Activated CD8-positive, alpha-beta T cell treated with anti-CD3 and anti-CD28 coated beads for 36 hours (primary cell): ENCODE data around the gene ST3GAL3. TPM values are rescaled to one million over a fixed set of nuclear protein-coding genes. Genes with fewer than 3 reads are reported as not detected.

Experiments
- ATAC-seq: fragments of 200-7000 bp; cut with Tn5 transposase; one replicate; pipeline ENCODE4 v1.10.0; 2021; ENCODE audit warnings: mild to moderate bottlenecking, moderate library complexity
- CTCF ChIA-PET: fragments of 350-600 bp; sonication (Branson Sonifier 250); formaldehyde crosslinking; loops from one replicate; lab custom pipeline; 2021; ENCODE audit warnings: antibody characterized with exemption; lab: Charles Lee
- POLR2A ChIA-PET: fragments of 350-600 bp; sonication (Branson Sonifier 250); formaldehyde crosslinking; loops from one replicate; lab custom pipeline; 2021; ENCODE audit warnings: antibody characterized with exemption; lab: Charles Lee
- DNase-seq: peaks from one replicate; pipeline ENCODE4 v3.0.0-alpha.2; 2020
- H3K27ac Mint-ChIP-seq: one replicate; pipeline ENCODE4 v1.8.0; 2021; ENCODE audit warnings: mild to moderate bottlenecking, mixed read lengths
- H3K27me3 Mint-ChIP-seq: one replicate; pipeline ENCODE4 v1.8.0; 2021; ENCODE audit warnings: mixed read lengths
- H3K36me3 Mint-ChIP-seq: one replicate; pipeline ENCODE4 v1.8.0; 2021; ENCODE audit warnings: low read depth, mixed read lengths
- H3K4me1 Mint-ChIP-seq: one replicate; pipeline ENCODE4 v1.8.0; 2021; ENCODE audit warnings: low read depth, mixed read lengths
- H3K4me3 Mint-ChIP-seq: one replicate; pipeline ENCODE4 v1.8.0; 2021; ENCODE audit warnings: mild to moderate bottlenecking, moderate library complexity, mixed read lengths
- H3K9me3 Mint-ChIP-seq: one replicate; pipeline ENCODE4 v1.8.0; 2021; ENCODE audit warnings: mixed read lengths
- CTCF ChIP-seq: fragments of 200-600 bp; IDR thresholded peaks from one replicate; pipeline ENCODE4 v1.8.0; 2022; ENCODE audit warnings: antibody characterized with exemption, mild to moderate bottlenecking
- intact Hi-C: fragments of 100-400 bp; cut with micrococcal nuclease; formaldehyde crosslinking; loops from one replicate; pipeline ENCODE4 v1.10.0; 2022
- total RNA-seq, 2 experiments: library from RNA; stranded (reverse); gene quantifications; one replicate each; pipeline ENCODE4 v1.2.3, GENCODE V29; 2021

Gene ST3GAL3
- total RNA-seq, 2 experiments from 2014 or later = 14.5 to 20.0 TPM

- H3K27ac Mint-ChIP-seq = no peak overlapping the region
- ChIA-PET POLR2A (interaction anchor here (1.1 to 4.6 kb wide), 3 partner anchors 8 to 85 kb away, joined by 3 to 23 read pairs (median 5); partner anchors contain the start of gene KDM4A), CTCF (interaction anchor here (0.8 to 1.3 kb wide), 3 partner anchors 10 to 269 kb away, joined by 3 read pairs; no protein-coding TSS in a partner anchor)
- intact Hi-C loops = no loop called here
- peaks cover 67% of the 10 kb centered on the region for H3K36me3 Mint-ChIP-seq
- no peaks in the 10 kb centered on the region for H3K9me3 Mint-ChIP-seq
- H3K4me1 Mint-ChIP-seq = peaks cover 12% of the 10 kb centered on the region
- no peak overlapping the region for H3K4me3 Mint-ChIP-seq
- no peak for TF ChIP-seq CTCF
- no peak for ATAC-seq
- DNase-seq = no peak
- no peaks in the 10 kb centered on the region for H3K27me3 Mint-ChIP-seq
These were observed 40.7 kb upstream of the ST3GAL3 start for GRCh38 chr1:43666608-43667007.

- DNase-seq (no peak), ATAC-seq (no peak)
- Mint-ChIP-seq H3K27ac (no peak overlapping the region), H3K36me3 (peaks cover 62% of the 10 kb centered on the region), H3K9me3 (no peaks in the 10 kb centered on the region), H3K4me3 (no peak overlapping the region), H3K27me3 (no peaks in the 10 kb centered on the region), H3K4me1 (peaks cover 9% of the 10 kb centered on the region)
- intact Hi-C loops = no loop called here
- ChIA-PET POLR2A (interaction anchor here (1.1 kb wide), 1 partner anchor 10 kb away, joined by 3 read pairs; no protein-coding TSS in a partner anchor), CTCF (no interaction called here)
- no peak for TF ChIP-seq CTCF
These were observed 38.4 kb upstream of the ST3GAL3 start for GRCh38 chr1:43668956-43669355.

GRCh38 chr1:43669878-43670277 lies 37.5 kb upstream of the ST3GAL3 start:
- CTCF ChIA-PET = no interaction called here
- peaks cover 2% of the 10 kb centered on the region for H3K4me1 Mint-ChIP-seq
- DNase-seq (no peak), ATAC-seq (no peak)
- POLR2A ChIA-PET = no interaction called here
- H3K36me3 Mint-ChIP-seq = peaks cover 62% of the 10 kb centered on the region
- no peak overlapping the region for H3K4me3 Mint-ChIP-seq
- no peaks in the 10 kb centered on the region for H3K27me3 Mint-ChIP-seq
- no peak for TF ChIP-seq CTCF
- H3K27ac Mint-ChIP-seq = no peak overlapping the region
- intact Hi-C loops = no loop called here
- H3K9me3 Mint-ChIP-seq = no peaks in the 10 kb centered on the region

GRCh38 chr1:43671193-43671592 lies 36.1 kb upstream of the ST3GAL3 start:
- CTCF ChIA-PET = interaction anchor here (1.1 to 1.8 kb wide), 2 partner anchors 42 to 264 kb away, joined by 3 to 4 read pairs; no protein-coding TSS in a partner anchor
- Mint-ChIP-seq H3K4me3 (no peak overlapping the region), H3K36me3 (peaks cover 57% of the 10 kb centered on the region), H3K4me1 (peaks cover 4% of the 10 kb centered on the region), H3K9me3 (no peaks in the 10 kb centered on the region), H3K27me3 (no peaks in the 10 kb centered on the region), H3K27ac (no peak overlapping the region)
- intact Hi-C loops = no loop called here
- POLR2A ChIA-PET = no interaction called here
- TF ChIP-seq CTCF = no peak
- DNase-seq (no peak), ATAC-seq (no peak)

- H3K4me3 Mint-ChIP-seq = no peak overlapping the region
- H3K27me3 Mint-ChIP-seq = no peaks in the 10 kb centered on the region
- DNase-seq = no peak
- ATAC-seq = no peak
- intact Hi-C loops = no loop called here
- H3K4me1 Mint-ChIP-seq = peaks cover 4% of the 10 kb centered on the region
- TF ChIP-seq CTCF = no peak
- H3K9me3 Mint-ChIP-seq = no peaks in the 10 kb centered on the region
- H3K27ac Mint-ChIP-seq = no peak overlapping the region
- ChIA-PET POLR2A (interaction anchor here (0.6 kb wide), 1 partner anchor 149 kb away, joined by 3 read pairs; no protein-coding TSS in a partner anchor), CTCF (interaction anchor here (1.8 kb wide), 1 partner anchor 263 kb away, joined by 4 read pairs; no protein-coding TSS in a partner anchor)
- H3K36me3 Mint-ChIP-seq = peaks cover 52% of the 10 kb centered on the region
These were observed 35.6 kb upstream of the ST3GAL3 start for GRCh38 chr1:43671626-43672330.
